Left colon (tissue), 2 donors: Measurements from ENCODE around the gene P2RX7. TPM values are rescaled to one million over a fixed set of nuclear protein-coding genes. Genes with fewer than 3 reads are reported as not detected.
"Not testable (repeated sequence)": the region's sequence is repeated elsewhere in the genome, so short reads cannot be mapped to it uniquely, and the experiment has no call there.

Source experiments
- ATAC-seq: fragments of 200-7000 bp; cut with Tn5 transposase; one replicate; pipeline ENCODE4 v1.9.1; 2020; ENCODE audit warnings: mild to moderate bottlenecking, moderate library complexity
- DNase-seq, 2 donors: peaks; one replicate each; pipeline ENCODE4 v3.0.0-alpha.2; 2020
- intact Hi-C, 2 donors: fragments of 100-400 bp; cut with DNase I in 1 of 2; cut with micrococcal nuclease in 1 of 2; formaldehyde crosslinking; loops; one replicate each; pipeline versions ENCODE4 v1.11.2 to v1.14.0; 2022; cut with DNase I, micrococcal nuclease
- total RNA-seq, 2 donors: library from RNA; stranded (reverse); fragmentation: NEBNext Ultra II Directional; extraction: Animal tissue kit (Norgen Biotek cat#: 25700); gene quantifications; one replicate each; pipeline ENCODE4 v1.2.1, GENCODE V29; 2021
- donor health status: DM: no; HTN: no; CAD: no.
- donor health status: DM: yes; HTN: yes; CAD: no.

Gene P2RX7
- total RNA-seq, 2 donors from 2014 or later: 0.46 to 2.4 TPM

GRCh38 chr12:121162384-121162783 lies 29.7 kb downstream of the P2RX7 start:
- ATAC-seq (no peak), DNase-seq (no peak)
- intact Hi-C loops: no loop called here

DNA sequence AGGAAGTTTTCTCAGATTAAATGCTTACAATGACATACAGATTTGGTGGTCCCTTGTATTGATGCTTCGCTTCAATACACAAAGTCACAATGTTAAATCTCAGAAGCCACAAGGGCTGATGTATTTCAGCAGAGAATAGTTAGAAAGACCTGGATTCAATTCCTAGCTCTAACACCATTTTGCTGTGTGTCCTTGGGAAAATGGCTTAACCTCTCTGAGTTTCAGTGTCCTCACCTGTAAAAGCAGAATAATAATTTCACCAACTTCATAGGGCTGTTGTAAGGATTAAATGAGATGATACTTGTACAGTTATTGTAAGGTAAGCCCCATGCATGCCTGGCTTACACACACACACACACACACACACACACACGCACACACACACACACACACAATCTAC lies 30.3 kb downstream of the P2RX7 start:
- no peak for ATAC-seq
- intact Hi-C loops: no loop called here
- no peak for DNase-seq

- ATAC-seq, intact Hi-C loops, DNase-seq: not testable (repeated sequence)
These were observed 32.2 kb downstream of the P2RX7 start for GRCh38 chr12:121164839-121165238.

- ATAC-seq (no peak), DNase-seq (no peak)
- intact Hi-C loops: no loop called here
These were observed 32.6 kb downstream of the P2RX7 start for GRCh38 chr12:121165316-121165715.

DNA sequence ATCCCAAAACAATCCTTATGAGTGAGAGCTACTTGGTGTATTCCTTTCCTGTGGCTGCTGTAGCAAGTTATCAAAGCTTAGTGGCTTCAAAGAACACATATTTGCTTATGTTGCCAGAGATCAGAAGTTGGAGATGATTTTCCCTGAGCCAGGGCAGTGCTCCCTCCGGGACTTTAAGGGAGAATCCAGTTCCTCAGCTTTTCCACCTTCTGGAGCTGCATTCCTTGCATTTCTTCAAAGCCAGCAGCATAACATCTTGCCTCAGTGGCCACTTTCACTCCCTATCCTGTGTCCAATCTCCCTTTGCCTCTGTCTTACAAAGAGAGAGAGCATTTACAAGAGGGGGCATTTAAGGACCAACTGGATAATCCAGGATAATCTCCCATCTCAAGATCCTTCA lies 33.7 kb downstream of the P2RX7 start:
- DNase-seq (no peak), ATAC-seq (no peak)
- intact Hi-C loops: no loop called here

GRCh38 chr12:121167232-121167820 lies 34.6 kb downstream of the P2RX7 start:
- ATAC-seq (no peak), DNase-seq (no peak)
- intact Hi-C loops: no loop called here

- DNase-seq: no peak
- ATAC-seq: no peak
- intact Hi-C loops: no loop called here
These were observed 35.3 kb downstream of the P2RX7 start for GRCh38 chr12:121167951-121168350.

GRCh38 chr12:121170151-121170550 lies 37.5 kb downstream of the P2RX7 start:
- intact Hi-C loops: no loop called here
- ATAC-seq: no peak

GRCh38 chr12:121170611-121171260 lies 38.1 kb downstream of the P2RX7 start:
- intact Hi-C loops: no loop called here
- DNase-seq: no peak
- no peak for ATAC-seq

More at GRCh38 chr12:121170151-121170550, 37.5 kb downstream of the P2RX7 start:
- no peak for DNase-seq

DNA sequence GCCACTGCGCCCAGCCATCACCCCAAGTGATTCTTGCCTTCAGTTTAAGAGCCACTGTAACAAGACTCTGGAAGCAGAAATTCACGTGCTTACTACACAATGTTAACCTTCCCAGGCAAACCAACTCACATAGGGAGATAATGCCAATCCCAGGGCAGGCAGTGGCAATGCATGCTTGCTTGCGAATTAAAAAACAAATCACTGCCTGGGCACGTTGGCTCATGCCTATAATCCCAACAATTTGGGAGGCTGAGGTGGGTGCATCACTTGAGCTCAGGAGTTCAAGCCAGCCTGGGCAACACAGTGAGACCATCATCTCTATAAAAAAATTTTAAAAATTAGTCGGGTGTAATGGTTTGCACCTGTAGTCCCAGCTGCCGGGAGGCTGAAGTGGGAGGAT lies 39.5 kb downstream of the P2RX7 start:
- intact Hi-C loops: no loop called here
- ATAC-seq (no peak), DNase-seq (no peak)

GRCh38 chr12:121175383-121176119 lies 42.9 kb downstream of the P2RX7 start:
- intact Hi-C loops: no loop called here
- ATAC-seq (no peak), DNase-seq (no peak)

DNA sequence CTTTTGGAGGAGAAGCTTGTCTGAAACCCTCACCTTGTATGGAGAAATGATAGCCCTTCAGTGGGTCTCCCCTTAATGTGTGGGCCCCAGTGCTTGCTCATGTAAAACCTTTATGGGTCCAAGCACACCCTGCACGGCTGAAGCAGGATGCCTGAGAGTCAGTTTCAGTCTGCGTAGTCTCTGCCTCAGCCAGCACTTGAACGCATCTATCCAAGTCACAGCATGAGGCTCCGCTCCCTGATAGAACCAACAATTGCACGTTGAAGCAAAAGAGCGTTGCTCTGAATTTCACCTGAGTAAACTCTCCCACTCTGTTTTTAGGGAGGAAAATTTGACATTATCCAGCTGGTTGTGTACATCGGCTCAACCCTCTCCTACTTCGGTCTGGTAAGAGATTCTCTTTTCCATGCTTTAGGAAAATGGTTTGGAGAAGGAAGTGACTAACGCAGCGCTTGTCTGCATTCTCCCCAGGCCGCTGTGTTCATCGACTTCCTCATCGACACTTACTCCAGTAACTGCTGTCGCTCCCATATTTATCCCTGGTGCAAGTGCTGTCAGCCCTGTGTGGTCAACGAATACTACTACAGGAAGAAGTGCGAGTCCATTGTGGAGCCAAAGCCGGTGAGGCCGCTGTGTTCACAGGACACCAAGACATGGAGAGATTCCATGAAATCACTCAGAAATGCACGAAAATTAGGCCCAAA lies 44.3 kb downstream of the P2RX7 start:
- DNase-seq (no peak), ATAC-seq (no peak)
- intact Hi-C loops: no loop called here

DNA sequence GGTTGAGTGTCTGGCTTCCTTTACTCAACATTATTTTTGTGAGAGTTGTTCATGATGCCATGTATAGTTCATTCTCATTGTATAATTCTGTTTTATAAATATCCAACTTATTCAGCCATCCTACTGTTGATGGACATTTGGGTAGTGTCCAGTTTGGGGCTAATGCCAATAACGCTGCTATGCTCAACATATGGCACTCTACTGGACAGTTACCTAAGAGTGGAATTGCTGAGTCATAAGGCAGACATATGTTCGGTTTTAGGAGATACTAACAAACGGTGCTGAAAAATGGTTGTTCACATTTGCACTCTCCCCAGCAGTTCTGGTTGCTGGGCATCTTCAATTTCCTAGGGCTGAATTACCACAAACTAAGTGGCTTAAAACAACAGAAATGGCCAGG lies 48.5 kb downstream of the P2RX7 start:
- no peak for DNase-seq
- ATAC-seq: no peak
- intact Hi-C loops: no loop called here

GRCh38 chr12:121182222-121182893 lies 49.7 kb downstream of the P2RX7 start:
- DNase-seq (no peak), ATAC-seq (no peak)
- intact Hi-C loops: no loop called here

GRCh38 chr12:121184425-121184824 lies 51.7 kb downstream of the P2RX7 start:
- ATAC-seq (no peak), DNase-seq (no peak)
- intact Hi-C loops: no loop called here

DNA sequence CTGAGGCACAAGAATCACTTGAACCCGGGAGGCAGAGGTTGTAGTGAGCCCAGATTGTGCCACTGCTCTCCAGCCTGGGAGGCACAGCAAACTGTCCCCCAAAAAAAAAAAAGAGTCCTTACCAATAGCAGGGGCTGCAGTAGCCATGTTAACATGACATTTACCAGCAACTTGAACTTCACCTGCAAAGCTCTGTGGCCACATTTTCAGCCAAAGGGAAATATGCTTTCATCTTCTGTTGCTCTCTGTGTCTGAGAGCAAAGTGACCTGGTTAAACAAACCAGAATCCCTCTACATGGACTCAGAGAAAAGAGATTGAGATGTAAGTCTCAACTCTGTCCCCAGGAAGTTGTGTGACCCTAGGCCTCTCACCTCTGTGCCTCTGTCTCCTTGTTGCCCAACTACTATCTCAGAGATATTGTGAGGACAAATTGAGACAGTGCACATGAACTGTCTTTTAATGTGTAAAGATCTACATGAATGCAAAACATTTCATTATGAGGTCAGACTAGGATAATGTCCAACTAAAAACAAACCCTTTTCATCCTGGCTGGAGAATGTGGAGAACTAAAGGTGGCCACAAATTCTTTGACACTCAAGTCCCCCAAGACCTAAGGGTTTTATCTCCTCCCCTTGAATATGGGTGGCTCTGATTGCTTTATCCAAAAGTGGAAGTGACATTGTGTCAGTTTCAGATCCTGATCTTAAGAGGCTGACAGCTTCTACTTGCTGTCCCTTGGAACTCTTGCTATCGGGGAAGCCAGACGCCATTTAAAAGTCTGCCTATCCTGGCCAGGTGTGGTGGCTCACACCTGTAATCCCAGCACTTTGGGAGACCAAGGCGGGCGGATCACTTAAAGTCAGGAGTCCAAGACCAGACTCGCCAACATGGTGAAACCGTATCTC lies 52.6 kb downstream of the P2RX7 start:
- intact Hi-C loops: no loop called here
- ATAC-seq (no peak), DNase-seq (no peak)

- DNase-seq: no peak
- no peak for ATAC-seq
- intact Hi-C loops: no loop called here
These were observed 54.1 kb downstream of the P2RX7 start for GRCh38 chr12:121186826-121187225.

GRCh38 chr12:121187501-121187900 lies 54.8 kb downstream of the P2RX7 start:
- ATAC-seq: no peak
- intact Hi-C loops: no loop called here
- no peak for DNase-seq
